Progenitor cell of endocrine pancreas (in vitro differentiated cells): ENCODE data around the gene ZNF700. TPM values are rescaled to one million over a fixed set of nuclear protein-coding genes. Genes with fewer than 3 reads are reported as not detected.
"Not testable (repeated sequence)": the region's sequence is repeated elsewhere in the genome, so short reads cannot be mapped to it uniquely, and the experiment has no call there.

Experiments used
- DNase-seq: peaks from one replicate; pipeline ENCODE4 v3.0.0; 2021; ENCODE audit warnings: low spot score; ENCODE audit not compliant: unreplicated experiment
- H3K27ac Mint-ChIP-seq: 2 replicates; pipeline ENCODE4 v1.8.0; 2021; ENCODE audit warnings: mild to moderate bottlenecking, moderate library complexity, mixed read lengths
- H3K27me3 Mint-ChIP-seq: 2 replicates; pipeline ENCODE4 v1.8.0; 2021; ENCODE audit warnings: mixed read lengths
- H3K36me3 Mint-ChIP-seq: 2 replicates; pipeline ENCODE4 v1.8.0; 2022; ENCODE audit warnings: mixed read lengths; ENCODE audit not compliant: insufficient read depth
- H3K4me1 Mint-ChIP-seq: 2 replicates; pipeline ENCODE4 v1.8.0; 2021; ENCODE audit warnings: low read depth, mixed read lengths
- H3K4me3 Mint-ChIP-seq: 2 replicates; pipeline ENCODE4 v1.8.0; 2021; ENCODE audit warnings: low read depth, mild to moderate bottlenecking, moderate library complexity, mixed read lengths
- H3K9me3 Mint-ChIP-seq: 2 replicates; pipeline ENCODE4 v1.8.0; 2021; ENCODE audit warnings: low read depth, mixed read lengths
- total RNA-seq: library from RNA; stranded (reverse); gene quantifications from 2 replicates; pipeline ENCODE4 v1.2.1, GENCODE V29; 2021
- TF ChIP-seq, protein P1 (sequence below): fragments of 200-600 bp; sonication (generic); IDR thresholded peaks from one replicate; pipeline ENCODE4 v1.5.0; 2021; ENCODE audit warnings: antibody characterized with exemption, mild to moderate bottlenecking; ENCODE audit not compliant: unreplicated experiment

The ZNF700 gene
- total RNA-seq, 1 donor from 2014 or later = 13.4 TPM

DNA sequence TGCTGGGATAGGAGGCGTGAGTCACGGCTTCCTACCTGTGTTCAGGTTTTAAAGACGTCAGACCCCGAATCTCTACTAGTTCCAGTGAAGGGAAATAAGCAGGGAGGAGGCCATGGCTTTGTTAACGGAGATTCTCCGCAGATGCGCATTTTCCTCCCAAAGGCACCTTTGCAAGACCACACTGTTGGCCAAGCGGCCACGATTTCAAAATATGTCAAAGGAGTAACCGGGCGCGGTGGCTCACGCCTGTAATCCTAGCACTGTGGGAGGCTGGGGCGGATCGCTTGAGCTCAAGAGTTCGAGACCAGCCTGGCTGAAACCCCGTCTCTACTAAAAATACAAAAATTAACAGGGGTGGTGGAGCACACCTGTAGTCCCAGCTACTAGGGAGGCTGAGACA lies 61.8 kb downstream of the ZNF700 start:
- no peak overlapping the region for H3K4me3 Mint-ChIP-seq
- TF ChIP-seq, protein P1, sequence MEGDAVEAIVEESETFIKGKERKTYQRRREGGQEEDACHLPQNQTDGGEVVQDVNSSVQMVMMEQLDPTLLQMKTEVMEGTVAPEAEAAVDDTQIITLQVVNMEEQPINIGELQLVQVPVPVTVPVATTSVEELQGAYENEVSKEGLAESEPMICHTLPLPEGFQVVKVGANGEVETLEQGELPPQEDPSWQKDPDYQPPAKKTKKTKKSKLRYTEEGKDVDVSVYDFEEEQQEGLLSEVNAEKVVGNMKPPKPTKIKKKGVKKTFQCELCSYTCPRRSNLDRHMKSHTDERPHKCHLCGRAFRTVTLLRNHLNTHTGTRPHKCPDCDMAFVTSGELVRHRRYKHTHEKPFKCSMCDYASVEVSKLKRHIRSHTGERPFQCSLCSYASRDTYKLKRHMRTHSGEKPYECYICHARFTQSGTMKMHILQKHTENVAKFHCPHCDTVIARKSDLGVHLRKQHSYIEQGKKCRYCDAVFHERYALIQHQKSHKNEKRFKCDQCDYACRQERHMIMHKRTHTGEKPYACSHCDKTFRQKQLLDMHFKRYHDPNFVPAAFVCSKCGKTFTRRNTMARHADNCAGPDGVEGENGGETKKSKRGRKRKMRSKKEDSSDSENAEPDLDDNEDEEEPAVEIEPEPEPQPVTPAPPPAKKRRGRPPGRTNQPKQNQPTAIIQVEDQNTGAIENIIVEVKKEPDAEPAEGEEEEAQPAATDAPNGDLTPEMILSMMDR = no peak
- H3K27ac Mint-ChIP-seq = no peak overlapping the region
- H3K9me3 Mint-ChIP-seq = peaks cover 24% of the 10 kb centered on the region
- DNase-seq = no peak
- peaks cover 7% of the 10 kb centered on the region for H3K4me1 Mint-ChIP-seq
- no peaks in the 10 kb centered on the region for H3K27me3 Mint-ChIP-seq
- H3K36me3 Mint-ChIP-seq = peaks cover 8% of the 10 kb centered on the region

- peaks cover 18% of the 10 kb centered on the region for H3K9me3 Mint-ChIP-seq
- peak overlapping the region; percentile 99 for H3K4me3 Mint-ChIP-seq
- TF ChIP-seq, protein P1 = no peak
- H3K4me1 Mint-ChIP-seq = peaks cover 7% of the 10 kb centered on the region
- H3K27me3 Mint-ChIP-seq = no peaks in the 10 kb centered on the region
- H3K27ac Mint-ChIP-seq = peak overlapping the region; percentile 99
- DNase-seq = peak; percentile 82
- peaks cover 9% of the 10 kb centered on the region for H3K36me3 Mint-ChIP-seq
Observed at GRCh38 chr19:11987405-11988281, 62.7 kb downstream of the ZNF700 start.

DNA sequence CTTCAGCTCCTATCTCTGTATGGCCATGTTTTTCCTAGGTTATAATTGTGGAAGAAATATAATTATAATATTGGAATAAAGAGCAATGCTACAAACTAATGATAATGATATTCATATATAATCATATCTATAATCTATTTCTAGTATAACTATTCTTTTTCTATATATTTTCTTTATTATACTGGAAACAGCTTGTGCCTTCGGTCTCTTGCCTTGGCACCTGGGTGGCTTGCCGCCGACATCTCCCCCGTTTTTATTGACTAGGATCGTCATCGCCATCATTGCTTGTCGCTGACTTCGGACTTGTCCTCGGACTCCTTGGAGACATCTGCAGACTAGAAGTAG lies 64.2 kb downstream of the ZNF700 start:
- peaks cover 18% of the 10 kb centered on the region for H3K9me3 Mint-ChIP-seq
- DNase-seq = no peak
- H3K27ac Mint-ChIP-seq = no peak overlapping the region
- peaks cover 17% of the 10 kb centered on the region for H3K36me3 Mint-ChIP-seq
- no peaks in the 10 kb centered on the region for H3K27me3 Mint-ChIP-seq
- TF ChIP-seq, protein P1 = no peak
- H3K4me1 Mint-ChIP-seq = peaks cover 7% of the 10 kb centered on the region
- peak overlapping the region; percentile 99 for H3K4me3 Mint-ChIP-seq

GRCh38 chr19:11991921-11992320 lies 67.0 kb downstream of the ZNF700 start:
- not testable (repeated sequence) for H3K4me3 Mint-ChIP-seq, H3K27me3 Mint-ChIP-seq, H3K4me1 Mint-ChIP-seq, H3K27ac Mint-ChIP-seq, DNase-seq
- H3K9me3 Mint-ChIP-seq = peaks cover 20% of the 10 kb centered on the region
- peaks cover 32% of the 10 kb centered on the region for H3K36me3 Mint-ChIP-seq

DNA sequence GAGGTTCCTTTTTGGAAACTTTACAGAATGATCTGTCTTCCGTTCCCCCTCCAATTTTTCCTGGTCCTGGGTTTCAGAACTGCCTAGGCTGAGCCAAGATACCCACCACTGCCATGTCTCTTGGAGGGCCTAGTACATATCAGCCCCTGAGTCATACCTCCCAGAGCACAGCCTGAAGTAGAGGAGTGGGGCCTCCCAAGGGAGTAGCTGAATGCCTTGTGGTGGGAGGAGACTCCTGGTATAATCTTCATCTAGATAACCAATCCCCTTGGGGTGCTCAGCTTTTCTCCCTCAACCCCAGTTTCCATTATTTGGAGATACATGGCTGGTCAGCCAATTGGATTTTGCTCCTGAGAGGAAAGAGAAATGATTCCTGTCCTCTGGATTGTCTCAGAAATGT lies 70.3 kb downstream of the ZNF700 start:
- Mint-ChIP-seq H3K27me3 (no peaks in the 10 kb centered on the region), H3K36me3 (peaks cover 56% of the 10 kb centered on the region), H3K4me1 (no peaks in the 10 kb centered on the region), H3K27ac (no peak overlapping the region), H3K9me3 (peaks cover 29% of the 10 kb centered on the region), H3K4me3 (no peak overlapping the region)
- DNase-seq = no peak
- TF ChIP-seq, protein P1 = no peak

Other genes with a start within 250 kb of the ZNF700 start
- gene ZNF823, start 186.2 kb upstream of the ZNF700 start, total RNA-seq = 12.0 and 12.4 TPM in 2 replicates
- 3.8 and 4.4 TPM in 2 replicates for gene ZNF441, start 158.1 kb upstream of the ZNF700 start, total RNA-seq
- gene ZNF491, start 126.6 kb upstream of the ZNF700 start, total RNA-seq = 5.4 and 6.5 TPM in 2 replicates
- gene ZNF440, start 110.8 kb upstream of the ZNF700 start, total RNA-seq = 21.9 and 23.2 TPM in 2 replicates
- gene ZNF439, start 76.4 kb upstream of the ZNF700 start, total RNA-seq = 2.0 and 2.5 TPM in 2 replicates
- 36.0 and 39.0 TPM in 2 replicates for gene ZNF69, start 37.3 kb upstream of the ZNF700 start, total RNA-seq
- gene ZNF763, start 39.9 kb downstream of the ZNF700 start, total RNA-seq = 8.7 and 8.9 TPM in 2 replicates
- 9.1 and 10.7 TPM in 2 replicates for gene ZNF433, start 110.6 kb downstream of the ZNF700 start, total RNA-seq
- 2.2 and 2.9 TPM in 2 replicates for gene ZNF878, start 127.9 kb downstream of the ZNF700 start, total RNA-seq
- 12.7 and 13.4 TPM in 2 replicates for gene ZNF844, start 139.6 kb downstream of the ZNF700 start, total RNA-seq
- gene ZNF20, start 215.2 kb downstream of the ZNF700 start, total RNA-seq = 9.9 and 12.1 TPM in 2 replicates
- 28.0 and 29.7 TPM in 2 replicates for gene ZNF625, start 231.6 kb downstream of the ZNF700 start, total RNA-seq
- 15.3 and 15.6 TPM in 2 replicates for gene ZNF136, start 238.0 kb downstream of the ZNF700 start, total RNA-seq